Neural progenitor cell (in vitro differentiated cells): Measurements from ENCODE around the gene DNAJA4. TPM values are rescaled to one million over a fixed set of nuclear protein-coding genes. Genes with fewer than 3 reads are reported as not detected.

Experiments
- DNase-seq: peaks from one replicate; pipeline ENCODE4 v3.0.0-alpha.2; 2016; ENCODE audit warnings: low spot score
- H2AFZ ChIP-seq: fragments of 200-600 bp; sonication (generic); replicated peaks from 2 replicates; pipeline ENCODE4 v1.6.1; 2016; ENCODE audit warnings: antibody characterized with exemption
- H3F3A ChIP-seq: fragments of 200-600 bp; sonication (generic); 2 replicates; pipeline ENCODE4 v1.6.1; 2016; ENCODE audit warnings: antibody characterized with exemption, low read depth
- H3K27ac ChIP-seq: fragments of 200-600 bp; sonication (generic); 2 replicates; pipeline ENCODE4 v1.5.1; 2016; ENCODE audit warnings: mild to moderate bottlenecking
- H3K27me3 ChIP-seq: fragments of 200-600 bp; sonication (generic); 2 replicates; pipeline ENCODE4 v1.6.1; 2016; ENCODE audit warnings: mild to moderate bottlenecking, moderate library complexity
- H3K36me3 ChIP-seq: fragments of 200-600 bp; sonication (generic); 2 replicates; pipeline ENCODE4 v1.5.1; 2016
- H3K4me1 ChIP-seq: fragments of 200-600 bp; sonication (generic); 2 replicates; pipeline ENCODE4 v1.6.1; 2016; ENCODE audit warnings: mixed run types
- H3K4me2 ChIP-seq: fragments of 200-600 bp; sonication (generic); 2 replicates; pipeline ENCODE4 v1.6.1; 2016
- H3K4me3 ChIP-seq: fragments of 200-600 bp; sonication (generic); 2 replicates; pipeline ENCODE4 v1.5.1; 2016
- H3K79me2 ChIP-seq: fragments of 200-600 bp; sonication (generic); 2 replicates; pipeline ENCODE4 v1.6.1; 2016; ENCODE audit warnings: low read depth
- H3K9ac ChIP-seq: fragments of 200-600 bp; sonication (generic); 2 replicates; pipeline ENCODE4 v1.6.1; 2016
- H3K9me3 ChIP-seq: fragments of 200-600 bp; sonication (generic); 2 replicates; pipeline ENCODE4 v1.5.1; 2016; ENCODE audit warnings: low read depth
- H4K20me1 ChIP-seq: fragments of 200-600 bp; sonication (generic); 2 replicates; pipeline ENCODE4 v1.6.1; 2016; ENCODE audit warnings: low read depth
- H3K27ac Mint-ChIP-seq: 3 replicates; pipeline ENCODE4 v1.8.0; 2021; ENCODE audit warnings: mixed read lengths
- H3K27me3 Mint-ChIP-seq: 2 replicates; pipeline ENCODE4 v1.8.0; 2022; ENCODE audit warnings: low read depth, mild to moderate bottlenecking, inconsistent platforms, moderate library complexity, mixed read lengths; ENCODE audit not compliant: insufficient read depth
- H3K36me3 Mint-ChIP-seq: 3 replicates; pipeline ENCODE4 v1.8.0; 2021; ENCODE audit warnings: mixed read lengths
- H3K4me1 Mint-ChIP-seq: 3 replicates; pipeline ENCODE4 v1.8.0; 2021; ENCODE audit warnings: mixed read lengths
- H3K4me3 Mint-ChIP-seq: 3 replicates; pipeline ENCODE4 v1.8.0; 2021; ENCODE audit warnings: mild to moderate bottlenecking, moderate library complexity, mixed read lengths
- H3K9me3 Mint-ChIP-seq: 3 replicates; pipeline ENCODE4 v1.8.0; 2020; ENCODE audit warnings: mixed read lengths
- CTCF ChIP-seq: fragments of 200-600 bp; sonication (generic); IDR thresholded peaks from 2 replicates; pipeline ENCODE4 v1.5.1; 2017; ENCODE audit warnings: antibody characterized with exemption, mild to moderate bottlenecking
- EZH2 ChIP-seq: fragments of 200-600 bp; sonication (generic); IDR thresholded peaks from 2 replicates; pipeline ENCODE4 v1.6.1; 2017; ENCODE audit warnings: antibody characterized with exemption, mild to moderate bottlenecking, moderate library complexity
- EZH2phosphoT487 ChIP-seq: fragments of 200-600 bp; sonication (generic); IDR thresholded peaks from 2 replicates; pipeline ENCODE4 v1.6.1; 2017; ENCODE audit warnings: antibody characterized with exemption
- total RNA-seq: library from RNA; depleted of rRNA; stranded (reverse); fragments of >200 nt; gene quantifications from 2 replicates; pipeline ENCODE4 v1.2.3, GENCODE V29; 2015; ENCODE audit warnings: low replicate concordance

Gene DNAJA4
- total RNA-seq, 1 donor from 2014 or later, result not detected

GRCh38 chr15:78301828-78302227 is 37.5 kb downstream of the DNAJA4 start:
- H4K20me1 ChIP-seq, result no peaks in the 10 kb centered on the region
- no peak overlapping the region for H2AFZ ChIP-seq
- no peaks in the 10 kb centered on the region for H3K9me3 ChIP-seq
- H3K4me1 Mint-ChIP-seq, result peaks cover 20% of the 10 kb centered on the region
- H3F3A ChIP-seq, result peaks cover 21% of the 10 kb centered on the region
- H3K4me1 ChIP-seq, result peaks cover 8% of the 10 kb centered on the region
- no peaks in the 10 kb centered on the region for H3K9me3 Mint-ChIP-seq
- no peak overlapping the region for H3K9ac ChIP-seq
- no peak for DNase-seq
- TF ChIP-seq EZH2phosphoT487 (no peak), CTCF (no peak), EZH2 (no peak)
- H3K36me3 ChIP-seq, result no peaks in the 10 kb centered on the region
- H3K4me2 ChIP-seq, result no peak overlapping the region
- no peak overlapping the region for H3K27ac Mint-ChIP-seq
- H3K79me2 ChIP-seq, result peaks cover 22% of the 10 kb centered on the region
- peaks cover 22% of the 10 kb centered on the region for H3K27me3 ChIP-seq
- no peak overlapping the region for H3K4me3 ChIP-seq
- no peak overlapping the region for H3K27ac ChIP-seq
- no peaks in the 10 kb centered on the region for H3K36me3 Mint-ChIP-seq
- H3K27me3 Mint-ChIP-seq, result peaks cover 3% of the 10 kb centered on the region
- no peak overlapping the region for H3K4me3 Mint-ChIP-seq

GRCh38 chr15:78302579-78303312 is 38.4 kb downstream of the DNAJA4 start:
- H3K4me2 ChIP-seq, result no peak overlapping the region
- H3K79me2 ChIP-seq, result peaks cover 15% of the 10 kb centered on the region
- H3K4me3 ChIP-seq, result no peak overlapping the region
- peaks cover 8% of the 10 kb centered on the region for H3K4me1 ChIP-seq
- DNase-seq, result no peak
- peaks cover 22% of the 10 kb centered on the region for H3K27me3 ChIP-seq
- H3K9me3 ChIP-seq, result no peaks in the 10 kb centered on the region
- no peaks in the 10 kb centered on the region for H3K36me3 ChIP-seq
- H3F3A ChIP-seq, result peaks cover 21% of the 10 kb centered on the region
- peaks cover 3% of the 10 kb centered on the region for H3K27me3 Mint-ChIP-seq
- no peaks in the 10 kb centered on the region for H3K36me3 Mint-ChIP-seq
- H3K27ac Mint-ChIP-seq, result no peak overlapping the region
- no peak overlapping the region for H3K9ac ChIP-seq
- peaks cover 24% of the 10 kb centered on the region for H3K4me1 Mint-ChIP-seq
- no peaks in the 10 kb centered on the region for H4K20me1 ChIP-seq
- no peak overlapping the region for H3K27ac ChIP-seq
- TF ChIP-seq EZH2 (no peak), EZH2phosphoT487 (no peak)
- no peak overlapping the region for H2AFZ ChIP-seq
- no peaks in the 10 kb centered on the region for H3K9me3 Mint-ChIP-seq
- no peak overlapping the region for H3K4me3 Mint-ChIP-seq

- H3K4me3 ChIP-seq, result no peak overlapping the region
- peaks cover 12% of the 10 kb centered on the region for H3F3A ChIP-seq
- H3K27me3 ChIP-seq, result peaks cover 22% of the 10 kb centered on the region
- no peaks in the 10 kb centered on the region for H3K79me2 ChIP-seq
- no peak overlapping the region for H3K4me2 ChIP-seq
- H2AFZ ChIP-seq, result peak overlapping the region; percentile 44
- H3K36me3 ChIP-seq, result no peaks in the 10 kb centered on the region
- TF ChIP-seq EZH2phosphoT487 (no peak), CTCF (no peak), EZH2 (no peak)
- peaks cover 3% of the 10 kb centered on the region for H3K27me3 Mint-ChIP-seq
- no peak for DNase-seq
- H3K9me3 ChIP-seq, result no peaks in the 10 kb centered on the region
- H3K4me3 Mint-ChIP-seq, result no peak overlapping the region
- H3K36me3 Mint-ChIP-seq, result no peaks in the 10 kb centered on the region
- H3K4me1 Mint-ChIP-seq, result peaks cover 29% of the 10 kb centered on the region
- peaks cover 4% of the 10 kb centered on the region for H3K4me1 ChIP-seq
- peak overlapping the region; percentile 69 for H3K27ac Mint-ChIP-seq
- H4K20me1 ChIP-seq, result no peaks in the 10 kb centered on the region
- H3K9ac ChIP-seq, result no peak overlapping the region
- no peak overlapping the region for H3K27ac ChIP-seq
- H3K9me3 Mint-ChIP-seq, result no peaks in the 10 kb centered on the region
Measured at GRCh38 chr15:78304216-78305066, 40.1 kb downstream of the DNAJA4 start.
